WI38 (cell line): ENCODE data around the gene TRIM17.

Experiments
- H3K4me3 ChIP-seq: 2 replicates; pipeline ENCODE4 v1.5.1; 2011; ENCODE audit warnings: low read depth, mild to moderate bottlenecking, control low read depth, low read length
- TF ChIP-seq, protein P1 (sequence below): IDR thresholded peaks from 2 replicates; pipeline ENCODE4 v1.5.1; 2012; ENCODE audit warnings: low read depth, mild to moderate bottlenecking, control low read depth, low read length

The TRIM17 gene

DNA sequence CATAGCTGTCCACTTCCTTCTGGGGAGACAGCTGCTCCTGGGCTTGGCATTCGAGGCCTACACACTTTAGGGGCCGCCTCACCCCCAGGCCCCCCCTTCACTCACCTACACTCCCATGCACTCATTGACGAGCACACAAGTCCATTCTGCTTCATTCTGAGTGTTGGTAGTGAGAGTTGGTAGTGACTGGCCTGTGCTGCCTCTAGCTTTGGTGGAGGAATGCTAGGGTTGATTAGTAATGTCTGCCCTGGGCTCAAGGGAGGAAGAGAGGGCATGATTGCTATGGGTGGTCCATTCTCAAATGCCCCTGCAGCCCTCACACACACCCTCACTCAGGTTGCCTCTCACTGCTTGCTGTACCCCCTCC is 40.4 kb downstream of the TRIM17 start:
- TF ChIP-seq, protein P1, sequence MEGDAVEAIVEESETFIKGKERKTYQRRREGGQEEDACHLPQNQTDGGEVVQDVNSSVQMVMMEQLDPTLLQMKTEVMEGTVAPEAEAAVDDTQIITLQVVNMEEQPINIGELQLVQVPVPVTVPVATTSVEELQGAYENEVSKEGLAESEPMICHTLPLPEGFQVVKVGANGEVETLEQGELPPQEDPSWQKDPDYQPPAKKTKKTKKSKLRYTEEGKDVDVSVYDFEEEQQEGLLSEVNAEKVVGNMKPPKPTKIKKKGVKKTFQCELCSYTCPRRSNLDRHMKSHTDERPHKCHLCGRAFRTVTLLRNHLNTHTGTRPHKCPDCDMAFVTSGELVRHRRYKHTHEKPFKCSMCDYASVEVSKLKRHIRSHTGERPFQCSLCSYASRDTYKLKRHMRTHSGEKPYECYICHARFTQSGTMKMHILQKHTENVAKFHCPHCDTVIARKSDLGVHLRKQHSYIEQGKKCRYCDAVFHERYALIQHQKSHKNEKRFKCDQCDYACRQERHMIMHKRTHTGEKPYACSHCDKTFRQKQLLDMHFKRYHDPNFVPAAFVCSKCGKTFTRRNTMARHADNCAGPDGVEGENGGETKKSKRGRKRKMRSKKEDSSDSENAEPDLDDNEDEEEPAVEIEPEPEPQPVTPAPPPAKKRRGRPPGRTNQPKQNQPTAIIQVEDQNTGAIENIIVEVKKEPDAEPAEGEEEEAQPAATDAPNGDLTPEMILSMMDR: no peak
- H3K4me3 ChIP-seq: no peak overlapping the region

DNA sequence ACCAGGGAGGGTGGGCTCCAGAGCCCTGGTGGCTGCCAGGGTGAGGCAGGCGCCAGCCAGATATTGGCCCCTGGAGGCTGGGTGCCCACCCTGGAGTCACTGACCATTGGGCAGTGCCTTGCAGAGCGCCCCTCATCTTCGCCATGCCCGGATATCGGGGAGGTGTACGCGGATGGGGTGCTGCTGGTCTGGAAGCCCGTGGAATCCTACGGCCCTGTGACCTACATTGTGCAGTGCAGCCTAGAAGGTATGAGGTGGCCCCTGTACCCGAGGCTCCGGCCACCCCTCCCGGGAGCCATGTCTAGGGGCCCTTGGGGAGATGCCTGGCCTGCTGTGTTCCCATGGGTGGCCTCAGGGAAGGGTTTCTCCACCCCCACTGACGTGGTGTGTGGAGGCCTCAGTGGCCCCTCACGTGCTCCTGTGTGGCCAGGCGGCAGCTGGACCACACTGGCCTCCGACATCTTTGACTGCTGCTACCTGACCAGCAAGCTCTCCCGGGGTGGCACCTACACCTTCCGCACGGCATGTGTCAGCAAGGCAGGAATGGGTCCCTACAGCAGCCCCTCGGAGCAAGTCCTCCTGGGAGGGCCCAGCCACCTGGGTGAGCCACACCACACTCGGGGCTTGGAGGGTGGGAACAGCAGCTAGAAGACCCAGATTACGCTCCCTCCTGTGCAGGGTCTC is 40.9 kb downstream of the TRIM17 start:
- TF ChIP-seq, protein P1: no peak

DNA sequence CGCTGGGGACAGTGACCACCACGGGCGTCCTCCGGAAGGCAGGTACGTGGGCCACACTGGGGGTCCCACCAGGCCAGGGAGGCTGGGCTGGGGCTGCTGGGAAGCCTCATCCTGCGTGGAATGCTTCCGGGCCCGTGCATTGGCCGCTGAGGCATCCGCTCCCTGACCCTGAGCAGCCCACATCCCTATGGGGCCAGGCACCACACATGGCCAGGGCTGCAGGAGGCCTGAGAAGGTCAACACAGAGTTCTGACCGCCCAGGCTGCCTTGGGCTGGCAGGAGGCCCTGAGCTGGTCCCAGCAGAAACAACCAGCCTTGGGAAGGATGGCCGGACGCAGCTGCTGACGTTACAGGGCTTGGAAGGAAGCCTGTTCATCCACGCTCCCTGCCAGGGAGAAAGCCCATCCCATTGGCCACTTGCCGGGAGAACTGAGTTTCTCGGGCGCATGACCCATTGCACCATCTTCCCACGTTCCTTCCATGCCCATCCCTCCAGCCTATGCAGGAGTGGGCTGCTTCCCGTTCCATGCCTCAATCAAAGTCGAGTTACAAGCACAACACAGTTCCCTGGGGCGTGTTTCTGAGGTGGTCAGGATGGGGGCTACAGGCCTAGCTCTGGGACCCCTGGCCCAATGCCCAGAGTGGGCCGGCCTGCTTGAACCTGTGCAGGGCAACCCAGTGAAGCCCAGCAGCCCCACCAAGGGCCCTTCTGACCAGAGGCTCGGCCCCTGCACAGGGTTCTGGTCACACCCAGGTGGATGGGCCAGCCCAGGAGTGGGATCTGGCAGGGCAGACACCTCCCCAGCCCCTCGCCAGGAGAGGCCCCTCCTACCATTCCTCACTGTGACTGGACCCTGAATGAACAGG is 41.7 kb downstream of the TRIM17 start:
- TF ChIP-seq, protein P1: no peak
- H3K4me3 ChIP-seq: no peak overlapping the region

More for the DNA sequence above, 40.9 kb downstream of the TRIM17 start:
- H3K4me3 ChIP-seq: no peak overlapping the region

DNA sequence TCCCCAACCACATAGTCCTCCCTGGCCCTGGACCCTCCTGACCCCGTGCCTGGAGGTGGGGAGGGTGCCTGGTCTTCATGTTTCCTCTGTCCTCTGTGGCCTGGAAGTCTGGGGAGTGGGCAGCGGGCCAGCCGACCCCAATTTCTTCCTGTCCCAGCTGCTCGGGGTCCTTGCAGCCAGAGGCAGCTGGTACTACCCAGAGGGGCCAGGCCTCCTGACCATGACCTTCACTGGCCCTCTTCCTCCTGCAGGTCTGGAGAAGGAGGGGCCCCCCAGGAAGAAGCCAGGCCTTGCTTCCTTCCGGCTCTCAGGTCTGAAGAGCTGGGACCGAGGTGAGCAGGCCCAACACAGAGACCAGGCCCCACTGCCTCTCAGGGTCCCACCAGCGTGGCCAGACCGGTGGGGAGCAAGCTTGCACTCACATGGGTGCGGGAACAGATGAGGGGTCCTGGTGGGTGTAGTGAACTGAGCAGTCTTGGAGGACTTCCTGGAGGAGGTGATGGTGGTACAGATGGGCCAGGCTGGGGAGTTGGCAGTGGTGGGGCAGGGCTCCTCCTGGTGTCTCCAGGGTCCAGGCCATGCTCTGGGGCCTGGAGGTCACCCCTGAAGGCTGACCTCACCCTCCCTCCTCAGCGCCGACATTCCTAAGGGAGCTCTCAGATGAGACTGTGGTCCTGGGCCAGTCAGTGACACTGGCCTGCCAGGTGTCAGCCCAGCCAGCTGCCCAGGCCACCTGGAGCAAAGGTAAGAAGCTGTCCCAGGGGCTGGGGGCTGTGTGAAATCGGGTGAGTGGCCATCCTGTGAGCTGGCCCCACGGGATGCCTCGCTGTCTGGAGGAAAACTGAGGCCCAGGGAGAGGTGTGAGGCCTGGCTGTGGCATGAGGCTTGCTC is 42.7 kb downstream of the TRIM17 start:
- no peak overlapping the region for H3K4me3 ChIP-seq
- TF ChIP-seq, protein P1: no peak

DNA sequence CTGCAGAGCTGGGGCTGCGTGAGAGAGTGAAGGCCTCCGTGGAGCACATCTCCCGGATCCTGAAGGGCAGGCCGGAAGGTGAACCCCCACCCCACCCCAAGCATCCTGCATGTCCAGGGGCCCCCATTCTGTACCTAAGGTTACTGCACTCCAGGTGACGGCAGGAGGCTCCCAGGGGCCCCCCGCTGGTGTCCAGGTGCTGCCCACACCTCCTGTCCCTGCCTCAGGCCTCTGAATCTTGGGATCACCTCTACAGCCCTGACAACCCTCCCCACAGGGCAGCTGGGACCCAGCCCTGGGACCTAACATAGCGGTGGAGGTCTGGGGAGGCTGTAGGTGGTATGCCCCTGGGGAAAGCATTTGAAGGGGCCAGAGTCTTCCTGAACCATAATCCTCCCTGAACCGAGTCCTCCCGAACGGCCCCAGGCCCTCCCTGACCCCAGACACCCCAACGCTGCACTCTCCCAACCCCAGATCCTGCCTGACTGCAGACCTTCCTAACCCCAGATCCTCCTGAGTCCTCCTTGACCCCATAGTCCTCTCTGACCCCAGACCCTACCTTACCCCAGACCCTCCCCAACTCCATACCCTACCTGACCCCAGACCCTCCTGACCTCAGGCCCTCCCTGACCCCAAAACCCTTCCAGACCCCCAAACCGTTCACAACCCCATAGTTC is 43.5 kb downstream of the TRIM17 start:
- no peak overlapping the region for H3K4me3 ChIP-seq
- TF ChIP-seq, protein P1: no peak

DNA sequence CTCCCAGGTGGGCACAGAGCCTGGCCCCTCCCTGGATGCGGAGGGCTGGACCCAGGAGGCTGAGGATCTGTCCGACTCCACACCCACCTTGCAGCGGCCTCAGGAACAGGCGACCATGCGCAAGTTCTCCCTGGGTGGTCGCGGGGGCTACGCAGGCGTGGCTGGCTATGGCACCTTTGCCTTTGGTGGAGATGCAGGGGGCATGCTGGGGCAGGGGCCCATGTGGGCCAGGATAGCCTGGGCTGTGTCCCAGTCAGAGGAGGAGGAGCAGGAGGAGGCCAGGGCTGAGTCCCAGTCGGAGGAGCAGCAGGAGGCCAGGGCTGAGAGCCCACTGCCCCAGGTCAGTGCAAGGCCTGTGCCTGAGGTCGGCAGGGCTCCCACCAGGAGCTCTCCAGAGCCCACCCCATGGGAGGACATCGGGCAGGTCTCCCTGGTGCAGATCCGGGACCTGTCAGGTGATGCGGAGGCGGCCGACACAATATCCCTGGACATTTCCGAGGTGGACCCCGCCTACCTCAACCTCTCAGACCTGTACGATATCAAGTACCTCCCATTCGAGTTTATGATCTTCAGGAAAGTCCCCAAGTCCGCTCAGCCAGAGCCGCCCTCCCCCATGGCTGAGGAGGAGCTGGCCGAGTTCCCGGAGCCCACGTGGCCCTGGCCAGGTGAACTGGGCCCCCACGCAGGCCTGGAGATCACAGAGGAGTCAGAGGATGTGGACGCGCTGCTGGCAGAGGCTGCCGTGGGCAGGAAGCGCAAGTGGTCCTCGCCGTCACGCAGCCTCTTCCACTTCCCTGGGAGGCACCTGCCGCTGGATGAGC is 44.3 kb downstream of the TRIM17 start:
- TF ChIP-seq, protein P1: no peak
- H3K4me3 ChIP-seq: no peak overlapping the region
